Adipocyte (in vitro differentiated cells): ENCODE measurements around the gene ZNF521.
A peak's percentile ranks its signal among the peaks of the same experiment; 100 is the strongest.

Source experiments
- DNase-seq: peaks from one replicate; pipeline ENCODE4 v3.0.0-alpha.2; 2015; ENCODE audit warnings: low read depth
- H3K27me3 ChIP-seq: replicated peaks from 2 replicates; pipeline ENCODE4 v1.7.0; 2013; ENCODE audit warnings: mild to moderate bottlenecking, low read length, moderate library complexity; ENCODE audit not compliant: control insufficient read depth, insufficient read depth
- H3K36me3 ChIP-seq: 2 replicates; pipeline ENCODE4 v1.7.0; 2013; ENCODE audit warnings: low read length, mild to moderate bottlenecking, moderate library complexity; ENCODE audit not compliant: control insufficient read depth, insufficient read depth, severe bottlenecking
- H3K4me1 ChIP-seq: 2 replicates; pipeline ENCODE4 v1.7.0; 2013; ENCODE audit warnings: mild to moderate bottlenecking, low read length, moderate library complexity; ENCODE audit not compliant: control insufficient read depth, insufficient read depth
- H3K4me3 ChIP-seq: 2 replicates; pipeline ENCODE4 v1.7.0; 2013; ENCODE audit warnings: mild to moderate bottlenecking, low read length, moderate library complexity
- H3K9ac ChIP-seq: 2 replicates; pipeline ENCODE4 v1.7.0; 2013; ENCODE audit warnings: mild to moderate bottlenecking, low read length, moderate library complexity
- H3K9me3 ChIP-seq: 2 replicates; pipeline ENCODE4 v1.7.0; 2013; ENCODE audit warnings: mild to moderate bottlenecking, low read length, moderate library complexity; ENCODE audit not compliant: control insufficient read depth

ZNF521 gene

DNA sequence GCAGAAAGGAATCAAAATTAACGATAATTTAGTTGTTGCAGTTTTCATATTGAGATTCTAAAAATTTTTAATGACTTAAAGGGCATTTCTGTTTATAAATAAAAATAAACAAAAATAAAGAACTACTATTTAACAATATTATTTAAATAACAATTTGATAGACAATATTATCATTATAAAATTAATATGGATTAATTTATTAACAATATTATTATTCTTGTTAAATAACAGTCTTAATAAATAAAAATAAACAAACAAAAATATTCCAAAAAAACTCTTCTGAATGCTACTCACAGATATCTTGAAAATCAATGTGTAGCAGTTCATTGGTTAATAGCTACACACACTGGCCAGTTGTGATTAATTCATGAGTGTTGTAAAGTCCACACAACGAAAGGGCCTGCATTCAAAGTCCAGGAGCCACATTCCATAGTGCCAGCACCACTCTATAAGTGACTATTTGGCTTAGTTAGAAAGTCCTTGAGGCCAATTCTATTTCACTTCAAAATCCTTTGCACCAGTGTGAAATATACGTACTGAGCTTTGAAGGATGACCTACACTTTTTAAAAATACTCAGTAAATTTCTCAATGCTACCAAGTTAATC lies 117.1 kb downstream of the ZNF521 start:
- H3K27me3 ChIP-seq: no peaks in the 10 kb centered on the region
- no peaks in the 10 kb centered on the region for H3K36me3 ChIP-seq
- peaks cover 41% of the 10 kb centered on the region for H3K4me1 ChIP-seq
- H3K9me3 ChIP-seq: no peaks in the 10 kb centered on the region
- no peak overlapping the region for H3K4me3 ChIP-seq
- no peak for DNase-seq
- no peak overlapping the region for H3K9ac ChIP-seq

DNA sequence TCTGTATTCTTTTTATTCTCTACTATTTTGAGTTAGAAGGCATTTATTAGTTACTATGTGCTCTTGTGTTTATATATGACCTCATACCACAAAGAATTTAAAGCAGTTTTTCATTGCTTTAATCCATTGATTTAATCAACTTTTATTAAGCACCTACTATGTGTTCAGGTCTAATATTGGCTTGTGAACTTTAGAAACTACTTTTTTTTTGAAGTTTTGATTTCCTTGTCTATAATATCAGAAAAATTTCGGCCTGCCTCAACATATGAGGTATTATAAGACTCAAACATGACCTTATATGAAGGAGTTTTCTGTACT lies 117.7 kb downstream of the ZNF521 start:
- Histone ChIP-seq H3K9ac (peak overlapping the region; percentile 65), H3K27me3 (no peaks in the 10 kb centered on the region), H3K36me3 (no peaks in the 10 kb centered on the region), H3K4me3 (peak overlapping the region; percentile 80), H3K4me1 (peaks cover 44% of the 10 kb centered on the region), H3K9me3 (no peaks in the 10 kb centered on the region)
- no peak for DNase-seq

DNA sequence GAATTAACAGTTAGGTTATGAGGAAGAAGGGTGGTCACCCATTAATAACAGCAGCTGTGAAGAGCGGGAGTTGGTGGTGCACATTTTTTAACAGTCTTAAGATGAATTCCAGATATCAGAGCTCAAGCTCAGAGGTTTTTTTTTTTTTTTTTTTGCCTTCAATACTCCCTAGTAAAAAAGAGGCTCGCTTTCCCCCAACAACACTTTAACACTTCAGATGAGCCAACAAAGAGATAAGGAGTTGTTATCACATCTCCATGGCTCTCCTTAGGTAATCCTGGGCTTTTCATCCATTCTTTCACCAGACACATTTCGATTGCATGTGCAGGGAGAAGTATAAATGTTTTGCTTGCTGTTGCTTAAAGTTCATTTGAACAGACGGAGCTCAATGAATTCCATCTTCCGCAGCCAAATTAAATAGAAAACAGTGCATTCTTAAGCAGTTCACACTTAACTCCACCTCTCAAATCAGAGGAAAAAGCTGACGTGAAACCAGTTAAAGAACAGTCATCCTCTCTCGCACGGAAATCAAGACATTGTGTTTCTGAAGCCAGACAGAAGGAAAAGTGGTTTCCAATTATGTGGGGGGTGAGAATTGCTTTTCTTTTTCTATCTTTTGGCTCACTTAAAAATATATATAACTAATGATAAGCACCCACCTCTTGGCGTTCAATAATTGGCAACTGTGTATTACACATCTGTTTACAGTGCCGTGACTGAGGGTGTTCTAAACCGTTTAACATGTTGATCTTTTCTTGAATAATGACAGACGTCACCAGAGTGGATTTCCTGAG lies 118.2 kb downstream of the ZNF521 start:
- DNase-seq: peak; percentile 66
- peak overlapping the region; percentile 80 for H3K4me3 ChIP-seq

GRCh38 chr18:25231327-25231691 lies 120.7 kb downstream of the ZNF521 start:
- Histone ChIP-seq H3K36me3 (peaks cover 10% of the 10 kb centered on the region), H3K9me3 (no peaks in the 10 kb centered on the region)
- DNase-seq: no peak

More for the DNA sequence above, 118.2 kb downstream of the ZNF521 start:
- Histone ChIP-seq H3K36me3 (no peaks in the 10 kb centered on the region), H3K9ac (peak overlapping the region; percentile 65), H3K27me3 (no peaks in the 10 kb centered on the region), H3K9me3 (no peaks in the 10 kb centered on the region), H3K4me1 (peaks cover 44% of the 10 kb centered on the region)

DNA sequence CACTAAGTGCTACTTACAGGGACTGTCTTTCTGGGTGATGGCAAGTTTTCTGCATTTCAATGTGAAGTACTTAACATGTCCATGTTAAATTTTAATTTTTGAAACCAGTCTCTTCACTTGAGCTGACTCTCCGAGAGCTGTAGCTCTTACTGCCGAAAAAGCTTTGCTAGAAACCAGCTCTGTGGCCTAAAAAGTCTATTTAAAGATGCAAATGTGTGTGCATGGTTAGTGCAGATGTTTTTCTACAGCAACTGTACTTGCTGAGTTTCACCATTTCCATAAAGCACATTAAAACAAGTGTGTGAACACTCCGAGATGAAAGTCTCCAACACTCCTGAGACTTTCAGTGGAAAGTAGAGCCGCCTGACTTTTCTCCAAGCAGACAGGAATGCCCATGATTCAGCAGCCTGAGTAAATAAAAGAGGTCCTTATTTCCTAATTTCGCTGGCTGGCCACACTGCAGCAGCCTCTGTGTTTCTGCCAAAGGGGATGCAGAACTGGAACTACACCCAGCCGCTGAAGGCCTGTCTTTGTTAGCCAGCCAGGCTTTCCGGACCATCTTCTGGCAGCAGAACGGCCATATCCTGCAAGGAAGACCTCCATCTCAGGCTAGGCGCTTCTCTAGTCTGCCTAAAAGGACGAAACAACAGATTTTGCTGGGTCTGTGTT lies 121.2 kb downstream of the ZNF521 start:
- Histone ChIP-seq H3K27me3 (no peaks in the 10 kb centered on the region), H3K4me1 (peaks cover 39% of the 10 kb centered on the region), H3K36me3 (peaks cover 15% of the 10 kb centered on the region), H3K9ac (peak overlapping the region; percentile 48), H3K4me3 (peak overlapping the region; percentile 68), H3K9me3 (no peaks in the 10 kb centered on the region)
- peak; percentile 94 for DNase-seq

More at GRCh38 chr18:25231327-25231691, 120.7 kb downstream of the ZNF521 start:
- Histone ChIP-seq H3K4me3 (no peak overlapping the region), H3K27me3 (no peaks in the 10 kb centered on the region), H3K9ac (no peak overlapping the region), H3K4me1 (peaks cover 39% of the 10 kb centered on the region)

- H3K27me3 ChIP-seq: no peaks in the 10 kb centered on the region
- peaks cover 22% of the 10 kb centered on the region for H3K36me3 ChIP-seq
- no peak overlapping the region for H3K4me3 ChIP-seq
- H3K4me1 ChIP-seq: peaks cover 39% of the 10 kb centered on the region
- peak; percentile 31 for DNase-seq
- H3K9me3 ChIP-seq: no peaks in the 10 kb centered on the region
- peak overlapping the region; percentile 48 for H3K9ac ChIP-seq
Observed at GRCh38 chr18:25229920-25230319, 122.0 kb downstream of the ZNF521 start.

GRCh38 chr18:25229081-25229480 lies 122.9 kb downstream of the ZNF521 start:
- peaks cover 22% of the 10 kb centered on the region for H3K36me3 ChIP-seq
- H3K27me3 ChIP-seq: no peaks in the 10 kb centered on the region
- peak; percentile 83 for DNase-seq
- no peaks in the 10 kb centered on the region for H3K9me3 ChIP-seq
- H3K4me1 ChIP-seq: peaks cover 35% of the 10 kb centered on the region
- no peak overlapping the region for H3K4me3 ChIP-seq
- H3K9ac ChIP-seq: no peak overlapping the region

- Histone ChIP-seq H3K27me3 (no peaks in the 10 kb centered on the region), H3K9me3 (no peaks in the 10 kb centered on the region), H3K9ac (no peak overlapping the region), H3K36me3 (peaks cover 22% of the 10 kb centered on the region), H3K4me3 (no peak overlapping the region), H3K4me1 (peaks cover 28% of the 10 kb centered on the region)
- DNase-seq: no peak
Observed at GRCh38 chr18:25228410-25228809, 123.6 kb downstream of the ZNF521 start.

DNA sequence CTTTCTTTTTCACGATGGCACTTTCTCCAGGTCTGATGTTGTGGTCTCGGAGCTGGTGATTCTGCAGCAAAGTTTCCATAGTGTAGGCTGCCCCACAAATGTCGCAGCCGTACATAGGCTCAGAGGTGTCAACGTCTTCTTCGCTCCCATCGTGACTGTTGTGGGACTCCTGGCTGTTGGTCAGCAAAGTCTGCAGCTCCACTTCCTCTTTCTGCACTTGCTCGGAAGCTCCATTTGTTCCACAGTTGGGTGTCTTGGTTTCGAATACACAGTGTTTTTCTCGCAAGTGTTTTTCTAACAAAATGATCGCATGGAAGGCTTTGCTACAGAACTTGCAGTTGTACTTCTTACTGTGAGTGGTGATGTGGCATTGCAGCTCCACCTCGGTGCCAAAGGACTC lies 126.8 kb downstream of the ZNF521 start:
- no peak for DNase-seq
- Histone ChIP-seq H3K36me3 (peaks cover 22% of the 10 kb centered on the region), H3K27me3 (no peaks in the 10 kb centered on the region), H3K9me3 (no peaks in the 10 kb centered on the region), H3K4me3 (no peak overlapping the region), H3K4me1 (peaks cover 6% of the 10 kb centered on the region), H3K9ac (no peak overlapping the region)

DNA sequence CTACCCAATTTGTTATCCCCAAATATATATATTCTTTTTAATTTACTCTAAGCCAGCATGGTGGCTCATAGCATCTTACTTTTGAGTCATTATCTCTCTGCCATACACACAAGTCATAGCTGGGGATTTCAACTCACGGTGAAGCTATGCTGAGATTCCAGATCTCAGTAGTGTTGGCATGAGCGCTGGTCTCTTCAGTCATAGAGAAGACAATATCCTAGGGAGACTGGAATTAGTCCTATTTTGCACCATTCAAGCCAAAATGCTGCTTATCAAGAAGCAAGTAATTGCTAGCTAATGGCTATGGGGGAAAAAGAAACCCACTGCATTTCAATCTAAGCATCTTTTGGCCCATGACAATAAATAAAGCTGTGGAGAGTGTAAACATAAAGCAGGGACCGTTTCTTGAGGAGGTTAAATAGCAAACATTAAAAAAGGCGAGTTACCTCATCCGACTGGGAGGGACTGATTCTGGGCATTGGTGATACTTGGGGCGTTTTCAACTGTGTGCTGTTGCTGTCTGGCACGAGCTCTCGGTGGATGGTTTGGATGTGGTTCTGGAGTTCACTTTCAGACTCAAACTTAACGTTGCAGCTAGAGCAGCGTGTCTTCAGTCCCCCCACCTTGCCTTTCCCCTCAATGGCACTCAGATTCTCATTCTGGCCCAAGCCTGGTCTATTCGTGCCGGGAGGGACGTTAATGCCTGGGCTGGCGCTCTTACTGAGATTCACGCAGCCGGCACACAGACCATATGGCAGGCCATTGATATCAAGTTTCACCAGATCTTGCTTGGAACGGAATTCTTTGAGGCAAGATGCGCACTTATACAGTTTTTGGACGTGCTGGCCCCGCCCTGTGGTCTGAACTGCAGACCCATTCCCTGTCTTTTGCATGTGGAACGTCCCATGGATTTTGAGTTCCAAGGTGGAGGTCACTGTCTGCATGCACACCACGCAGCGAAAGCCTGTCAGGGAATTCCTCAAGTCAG lies 127.8 kb downstream of the ZNF521 start:
- no peak for DNase-seq
- H3K36me3 ChIP-seq: peaks cover 22% of the 10 kb centered on the region
- no peak overlapping the region for H3K4me3 ChIP-seq

More for the DNA sequence above, 127.8 kb downstream of the ZNF521 start:
- no peaks in the 10 kb centered on the region for H3K4me1 ChIP-seq
- no peaks in the 10 kb centered on the region for H3K9me3 ChIP-seq
- H3K9ac ChIP-seq: no peak overlapping the region
- no peaks in the 10 kb centered on the region for H3K27me3 ChIP-seq
